HG03196 (cell line): ENCODE data around the gene OR11H6.
"Not testable (repeated sequence)": the region's sequence is repeated elsewhere in the genome, so short reads cannot be mapped to it uniquely, and the experiment has no call there.

Experiments
- ATAC-seq: cut with Tn5 transposase; IDR thresholded peaks from one replicate; pipeline ENCODE4 v1.9.1; 2021; ENCODE audit not compliant: unreplicated experiment

The OR11H6 gene, protein sequence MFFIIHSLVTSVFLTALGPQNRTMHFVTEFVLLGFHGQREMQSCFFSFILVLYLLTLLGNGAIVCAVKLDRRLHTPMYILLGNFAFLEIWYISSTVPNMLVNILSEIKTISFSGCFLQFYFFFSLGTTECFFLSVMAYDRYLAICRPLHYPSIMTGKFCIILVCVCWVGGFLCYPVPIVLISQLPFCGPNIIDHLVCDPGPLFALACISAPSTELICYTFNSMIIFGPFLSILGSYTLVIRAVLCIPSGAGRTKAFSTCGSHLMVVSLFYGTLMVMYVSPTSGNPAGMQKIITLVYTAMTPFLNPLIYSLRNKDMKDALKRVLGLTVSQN

DNA sequence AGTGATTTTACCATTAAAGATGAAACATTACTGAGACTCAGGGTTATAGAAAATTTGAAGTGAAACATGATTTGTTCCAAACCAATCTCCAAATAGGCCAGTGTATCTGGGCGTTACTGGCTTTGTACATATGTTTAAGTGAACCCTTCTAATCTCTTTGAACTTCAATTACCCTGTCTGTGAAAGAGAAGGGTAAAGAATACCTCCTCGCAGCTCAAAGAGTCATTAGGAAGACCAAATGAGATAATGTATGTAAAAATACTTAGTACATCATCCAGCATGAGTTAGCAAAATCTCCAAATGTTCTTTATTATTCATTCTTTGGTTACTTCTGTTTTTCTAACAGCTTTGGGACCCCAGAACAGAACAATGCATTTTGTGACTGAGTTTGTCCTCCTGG is at the start of gene OR11H6:
OR11H6 (plus strand) TSS at position 301 of the 400 bp plus-strand sequence; CDS start at position 301, 0 bp downstream.
- no peak for ATAC-seq

- ATAC-seq = not testable (repeated sequence)
Measured at GRCh38 chr14:20174205-20174604, 49.3 kb upstream of the OR11H6 start.

DNA sequence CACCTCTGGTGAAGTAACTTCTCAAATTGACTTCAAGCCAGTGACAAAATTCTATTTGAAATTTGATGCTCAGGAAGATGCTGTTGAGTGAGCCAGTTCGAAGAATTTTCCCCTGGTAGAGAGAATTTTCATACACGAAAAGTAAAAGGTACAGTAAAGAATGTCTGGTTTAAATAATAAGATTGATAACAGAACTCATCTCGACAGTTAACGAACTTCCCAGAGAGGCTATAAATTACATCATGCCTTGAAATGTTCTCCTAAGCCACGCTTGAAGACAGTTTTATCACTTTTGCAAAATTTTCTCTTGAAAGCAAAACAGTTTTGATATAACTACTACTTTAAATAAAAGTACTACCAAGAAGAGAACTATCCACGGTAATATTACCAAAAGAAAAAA is 47.2 kb upstream of the OR11H6 start:
- no peak for ATAC-seq

DNA sequence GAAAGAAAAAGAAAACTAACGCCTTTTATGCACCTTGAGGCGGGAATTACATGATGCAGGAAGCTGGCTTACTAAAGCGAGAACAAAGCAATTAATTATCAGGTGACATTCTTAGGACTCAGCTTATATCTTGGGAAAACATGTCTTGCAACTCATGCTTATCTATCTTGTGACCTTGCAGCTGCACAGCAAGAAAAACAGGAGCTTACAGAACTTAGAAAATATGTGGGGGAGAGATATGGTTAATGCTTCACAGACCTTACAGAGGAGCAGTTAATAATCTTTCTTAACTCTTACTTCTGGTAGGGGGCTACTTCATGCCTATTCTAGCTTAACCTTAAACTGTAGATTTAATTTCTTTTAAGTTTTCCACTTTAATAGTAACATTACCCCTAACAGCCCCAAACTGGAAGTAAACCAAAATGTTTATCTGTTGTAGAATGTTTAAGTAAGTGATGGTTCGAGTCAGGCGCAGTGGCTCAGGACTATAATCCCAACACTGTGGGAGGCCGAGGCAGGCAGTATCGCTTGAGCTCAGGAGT is 46.0 kb upstream of the OR11H6 start:
- no peak for ATAC-seq

GRCh38 chr14:20179218-20179617 is 44.3 kb upstream of the OR11H6 start:
- no peak for ATAC-seq

- no peak for ATAC-seq
Measured at GRCh38 chr14:20179880-20180279, 43.6 kb upstream of the OR11H6 start.

DNA sequence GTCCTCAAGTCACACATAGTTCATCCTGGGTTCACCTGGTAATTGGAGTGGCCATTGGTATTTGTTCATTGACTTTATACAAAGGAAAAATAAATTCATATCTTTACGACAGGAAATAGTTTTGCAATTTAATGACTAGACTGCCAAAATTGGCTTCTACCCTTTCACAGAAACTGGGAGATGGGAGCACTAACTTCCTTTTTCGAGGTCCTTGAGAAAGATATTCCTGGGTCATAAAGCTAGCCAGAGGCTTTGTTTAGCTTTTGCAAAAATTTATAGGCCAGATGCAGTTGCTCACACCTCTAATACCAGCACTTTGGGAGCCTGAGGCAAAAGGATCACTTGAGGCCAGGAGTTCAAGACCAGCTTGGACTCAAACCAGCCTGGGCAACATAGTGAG is 43.0 kb upstream of the OR11H6 start:
- no peak for ATAC-seq

DNA sequence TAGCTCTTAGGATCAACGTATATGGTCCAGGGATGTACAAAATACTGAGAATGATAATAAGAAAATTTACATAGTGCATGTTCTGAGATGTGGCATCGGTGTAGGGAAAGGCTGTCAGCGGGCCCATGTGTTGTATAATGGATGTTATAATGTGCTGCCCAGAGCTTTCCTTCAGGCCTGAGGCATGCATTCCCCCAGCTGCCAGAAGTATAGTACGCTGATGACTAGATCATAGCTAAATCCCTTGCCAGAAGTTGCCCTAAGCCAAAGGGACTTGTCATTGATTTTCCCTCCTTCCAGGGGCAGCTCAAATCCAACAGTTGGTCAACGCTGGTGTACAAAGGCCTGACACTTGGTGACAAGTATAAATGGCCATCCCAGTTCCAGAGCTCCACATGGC is 39.3 kb upstream of the OR11H6 start:
- ATAC-seq = no peak

GRCh38 chr14:20190596-20190995 is 32.9 kb upstream of the OR11H6 start, which contains the start of gene OR11G2:
OR11G2 (plus strand) TSS chr14:20190896; CDS start chr14:20197438, 6,542 bp downstream.
- no peak for ATAC-seq

DNA sequence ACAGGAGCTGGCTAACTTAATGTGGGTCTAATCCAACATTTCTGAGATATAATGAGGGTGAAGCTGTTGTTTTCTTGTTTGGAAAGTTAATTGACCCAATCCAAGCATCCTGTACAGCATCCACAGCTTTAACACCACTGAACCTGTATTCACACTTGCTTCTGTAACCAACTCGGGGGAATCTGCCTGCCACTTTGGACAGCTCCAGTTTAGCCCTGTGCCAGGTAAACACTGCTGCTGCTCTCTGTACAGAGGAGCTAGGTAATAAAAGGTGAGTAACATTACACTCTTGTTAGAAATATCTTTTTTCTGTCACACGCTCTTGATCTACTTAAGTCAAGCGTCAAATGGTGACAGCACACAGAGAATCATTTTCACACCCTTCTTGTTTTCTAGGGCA is 32.1 kb upstream of the OR11H6 start:
- ATAC-seq = no peak

- no peak for ATAC-seq
Measured at GRCh38 chr14:20194101-20194500, 29.4 kb upstream of the OR11H6 start.

- not testable (repeated sequence) for ATAC-seq
Measured at GRCh38 chr14:20195170-20195569, 28.3 kb upstream of the OR11H6 start.

DNA sequence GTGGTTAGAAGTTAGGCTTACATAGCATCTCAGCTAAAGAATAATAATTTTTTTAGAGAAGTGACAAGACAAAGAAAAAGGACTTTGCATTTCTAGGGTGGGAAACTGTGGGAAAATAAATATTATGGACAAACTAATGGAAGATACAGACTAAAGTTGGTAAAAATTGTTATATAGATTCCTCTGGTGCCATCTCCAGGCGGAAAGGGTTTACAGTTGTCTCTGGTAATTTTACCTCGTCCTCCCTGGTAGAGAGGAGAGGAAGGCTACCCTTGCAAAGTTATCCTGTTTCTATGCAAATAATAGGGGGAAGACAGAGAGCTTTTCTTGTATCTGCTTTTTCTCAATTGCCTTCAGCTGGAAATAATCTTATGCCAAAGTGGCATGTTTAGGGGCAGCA is 27.6 kb upstream of the OR11H6 start:
- no peak for ATAC-seq

DNA sequence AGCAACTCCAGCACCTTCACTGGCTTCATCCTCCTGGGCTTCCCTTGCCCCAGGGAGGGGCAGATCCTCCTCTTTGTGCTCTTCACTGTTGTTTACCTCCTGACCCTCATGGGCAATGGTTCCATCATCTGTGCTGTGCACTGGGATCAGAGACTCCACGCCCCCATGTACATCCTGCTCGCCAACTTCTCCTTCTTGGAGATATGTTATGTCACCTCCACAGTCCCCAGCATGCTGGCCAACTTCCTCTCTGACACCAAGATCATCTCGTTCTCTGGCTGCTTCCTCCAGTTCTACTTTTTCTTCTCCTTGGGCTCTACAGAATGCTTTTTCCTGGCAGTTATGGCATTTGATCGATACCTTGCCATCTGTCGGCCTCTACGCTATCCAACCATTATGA is 26.1 kb upstream of the OR11H6 start:
- ATAC-seq = no peak

- ATAC-seq = no peak
Measured at GRCh38 chr14:20198991-20199390, 24.5 kb upstream of the OR11H6 start.

DNA sequence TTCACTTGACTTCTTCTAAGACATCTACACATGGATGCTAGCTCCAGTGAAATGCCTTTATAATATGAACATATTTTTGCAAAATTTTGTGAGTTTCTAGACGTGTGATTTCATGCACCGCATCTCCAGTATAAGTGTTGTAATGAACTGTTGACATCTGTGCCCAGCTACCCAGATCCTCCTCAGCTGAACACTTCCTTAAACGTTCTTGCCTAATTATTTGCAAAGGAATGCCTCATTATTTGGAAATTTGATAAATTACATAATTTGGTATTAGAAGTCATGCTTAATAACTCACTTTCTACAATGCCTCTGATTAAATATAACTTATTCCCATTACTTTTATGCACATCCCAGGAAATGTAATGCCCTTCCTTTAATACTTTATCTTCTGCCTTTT is 18.8 kb upstream of the OR11H6 start:
- no peak for ATAC-seq

DNA sequence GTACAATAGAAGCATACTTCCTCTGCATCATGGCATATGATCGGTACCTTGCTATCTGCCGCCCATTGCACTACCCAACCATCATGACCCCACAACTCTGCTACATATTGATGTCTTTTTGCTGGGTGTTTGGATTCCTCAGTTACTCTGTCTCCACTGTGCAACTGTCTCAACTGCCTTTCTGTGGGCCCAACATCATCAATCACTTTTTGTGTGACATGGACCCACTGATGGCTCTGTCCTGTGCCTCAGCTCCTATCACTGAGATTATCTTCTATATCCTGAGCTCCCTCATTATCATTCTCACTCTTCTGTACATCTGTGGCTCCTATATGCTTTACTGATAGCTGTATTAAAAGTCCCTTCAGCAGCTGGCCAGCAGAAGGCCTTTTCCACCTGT is 13.9 kb upstream of the OR11H6 start:
- ATAC-seq = no peak

DNA sequence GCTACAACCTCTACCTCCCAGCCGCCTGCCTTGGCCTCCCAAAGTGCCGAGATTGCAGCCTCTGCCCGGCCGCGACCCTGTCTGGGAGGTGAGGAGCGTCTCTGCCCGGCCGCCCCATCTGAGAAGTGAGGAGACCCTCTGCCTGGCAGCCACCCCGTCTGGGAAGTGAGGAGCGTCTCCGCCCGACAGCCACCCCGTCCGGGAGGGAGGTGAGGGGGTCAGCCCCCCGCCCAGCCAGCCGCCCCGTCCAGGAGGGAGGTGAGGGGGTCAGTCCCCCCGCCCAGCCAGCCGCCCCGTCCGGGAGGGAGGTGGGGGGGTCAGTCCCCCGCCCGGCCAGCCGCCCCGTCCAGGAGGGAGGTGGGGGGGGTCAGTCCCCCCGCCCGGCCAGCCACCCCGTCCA is 11.1 kb upstream of the OR11H6 start:
- ATAC-seq = not testable (repeated sequence)

GRCh38 chr14:20215196-20215595 is 8.3 kb upstream of the OR11H6 start:
- ATAC-seq = no peak

DNA sequence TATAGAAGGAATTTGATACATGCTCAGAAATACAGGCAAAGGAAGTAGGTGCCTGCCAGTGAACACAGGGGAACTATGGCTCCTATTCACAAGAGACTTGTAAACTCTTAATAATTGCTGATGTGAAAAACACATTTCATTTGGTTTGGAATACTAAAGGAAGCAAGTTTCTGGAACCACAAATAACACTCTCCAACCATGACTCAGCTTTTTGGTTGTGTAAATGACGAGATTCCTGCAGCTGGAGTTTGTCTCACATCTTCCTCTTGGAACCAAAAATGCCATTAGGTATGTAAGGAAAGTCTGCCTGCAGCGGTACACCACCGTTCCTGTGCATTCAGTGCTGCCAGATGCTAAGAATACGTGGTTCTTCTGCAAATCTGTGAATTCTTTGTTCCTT is 4.5 kb upstream of the OR11H6 start:
- ATAC-seq = no peak

GRCh38 chr14:20228681-20229080 is 5.2 kb downstream of the OR11H6 start, which contains the start of gene OR11H7:
OR11H7 (plus strand) TSS chr14:20228981.
- no peak for ATAC-seq

- ATAC-seq = not testable (repeated sequence)
Measured at GRCh38 chr14:20235415-20235814, 11.9 kb downstream of the OR11H6 start.
